MM.1S (cell line): ENCODE data around the gene ERC2.

Source experiments
- DNase-seq: peaks from one replicate; pipeline ENCODE4 v3.0.0-alpha.2; 2015
- H2AFZ ChIP-seq: fragments of 300-600 bp; sonication (generic); 2 replicates; pipeline ENCODE4 v1.6.0; 2016; ENCODE audit warnings: antibody characterized with exemption, low read length
- H3F3A ChIP-seq: fragments of 300-600 bp; sonication (generic); 2 replicates; pipeline ENCODE4 v1.6.1; 2016; ENCODE audit warnings: mild to moderate bottlenecking, antibody characterized with exemption, low read length, moderate library complexity, mixed read lengths; ENCODE audit not compliant: insufficient read depth
- H3K27ac ChIP-seq: fragments of 300-600 bp; sonication (generic); 2 replicates; pipeline ENCODE4 v1.5.1; 2016; ENCODE audit warnings: mild to moderate bottlenecking, low read length
- H3K27me3 ChIP-seq: fragments of 300-600 bp; sonication (generic); replicated peaks from 2 replicates; pipeline ENCODE4 v1.6.0; 2016; ENCODE audit warnings: low read length; ENCODE audit not compliant: insufficient read depth
- H3K36me3 ChIP-seq: fragments of 300-600 bp; sonication (generic); replicated peaks from 2 replicates; pipeline ENCODE4 v1.6.1; 2016; ENCODE audit warnings: mild to moderate bottlenecking, low read length, mixed read lengths; ENCODE audit not compliant: insufficient read depth
- H3K4me1 ChIP-seq: fragments of 300-600 bp; sonication (generic); 2 replicates; pipeline ENCODE4 v1.6.1; 2016; ENCODE audit warnings: low read length, mixed read lengths
- H3K4me2 ChIP-seq: fragments of 300-600 bp; sonication (generic); 2 replicates; pipeline ENCODE4 v1.6.0; 2016; ENCODE audit warnings: low read depth, low read length
- H3K4me3 ChIP-seq: fragments of 300-600 bp; sonication (generic); 2 replicates; pipeline ENCODE4 v1.5.1; 2016; ENCODE audit warnings: low read length, mixed read lengths
- H3K79me2 ChIP-seq: fragments of 300-600 bp; sonication (generic); 2 replicates; pipeline ENCODE4 v1.6.1; 2016; ENCODE audit warnings: mixed run types, low read length, mixed read lengths
- H3K9ac ChIP-seq: fragments of 300-600 bp; sonication (generic); 2 replicates; pipeline ENCODE4 v1.6.1; 2016; ENCODE audit warnings: low read length, mixed read lengths
- H3K9me2 ChIP-seq: fragments of 300-600 bp; sonication (generic); replicated peaks from 2 replicates; pipeline ENCODE4 v1.6.1; 2016; ENCODE audit warnings: mild to moderate bottlenecking, low read length, mixed read lengths; ENCODE audit not compliant: insufficient read depth
- H3K9me3 ChIP-seq: fragments of 300-600 bp; sonication (generic); replicated peaks from 2 replicates; pipeline ENCODE4 v1.6.1; 2016; ENCODE audit warnings: mild to moderate bottlenecking, low read length, mixed read lengths; ENCODE audit not compliant: insufficient read depth
- H4K20me1 ChIP-seq: fragments of 300-600 bp; sonication (generic); 2 replicates; pipeline ENCODE4 v1.6.1; 2016; ENCODE audit warnings: mild to moderate bottlenecking, low read length, moderate library complexity, mixed read lengths; ENCODE audit not compliant: insufficient read depth
- EZH2 ChIP-seq: fragments of 300-600 bp; sonication (generic); optimal IDR thresholded peaks from 2 replicates; pipeline ENCODE3; 2017; ENCODE audit warnings: low read depth, mild to moderate bottlenecking, antibody characterized with exemption, low read length, mixed read lengths
- EZH2phosphoT487 ChIP-seq: fragments of 300-600 bp; sonication (generic); IDR thresholded peaks from 2 replicates; pipeline ENCODE4 v1.6.1; 2018; ENCODE audit warnings: antibody characterized with exemption, low read length
- TF ChIP-seq, protein P1 (sequence below): fragments of 300-600 bp; sonication (generic); IDR thresholded peaks from 2 replicates; pipeline ENCODE4 v1.5.1; 2016; ENCODE audit warnings: antibody characterized with exemption, low read length, mixed read lengths

The ERC2 gene

DNA sequence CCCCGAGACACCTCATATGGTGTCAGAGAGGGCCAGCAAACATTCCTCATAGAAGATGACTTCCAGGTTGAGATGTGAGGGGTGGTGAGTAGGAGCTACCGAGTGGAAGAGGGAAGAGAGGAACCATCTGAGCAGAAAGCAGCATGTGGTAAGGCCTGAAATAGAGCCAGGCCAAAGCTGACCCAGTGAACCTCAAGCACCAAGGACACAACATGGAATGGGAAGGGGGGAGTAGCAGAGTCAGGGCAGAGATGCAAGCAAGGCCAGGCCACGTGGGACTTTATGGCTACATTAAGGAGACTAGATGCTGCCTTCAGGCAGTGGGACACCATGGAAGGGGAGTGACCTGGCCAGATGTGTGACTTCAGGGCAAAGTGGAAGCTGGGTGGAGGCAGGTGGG, 942.8 kb downstream of the ERC2 start:
- no peak overlapping the region for H3K4me3 ChIP-seq
- no peaks in the 10 kb centered on the region for H3K27me3 ChIP-seq
- H3K36me3 ChIP-seq, result no peaks in the 10 kb centered on the region
- H2AFZ ChIP-seq, result no peak overlapping the region
- H3K4me1 ChIP-seq, result no peaks in the 10 kb centered on the region
- H3K9ac ChIP-seq, result no peak overlapping the region
- no peaks in the 10 kb centered on the region for H3K9me3 ChIP-seq
- no peak overlapping the region for H3K4me2 ChIP-seq
- no peaks in the 10 kb centered on the region for H4K20me1 ChIP-seq
- no peak for DNase-seq
- TF ChIP-seq, protein P1, sequence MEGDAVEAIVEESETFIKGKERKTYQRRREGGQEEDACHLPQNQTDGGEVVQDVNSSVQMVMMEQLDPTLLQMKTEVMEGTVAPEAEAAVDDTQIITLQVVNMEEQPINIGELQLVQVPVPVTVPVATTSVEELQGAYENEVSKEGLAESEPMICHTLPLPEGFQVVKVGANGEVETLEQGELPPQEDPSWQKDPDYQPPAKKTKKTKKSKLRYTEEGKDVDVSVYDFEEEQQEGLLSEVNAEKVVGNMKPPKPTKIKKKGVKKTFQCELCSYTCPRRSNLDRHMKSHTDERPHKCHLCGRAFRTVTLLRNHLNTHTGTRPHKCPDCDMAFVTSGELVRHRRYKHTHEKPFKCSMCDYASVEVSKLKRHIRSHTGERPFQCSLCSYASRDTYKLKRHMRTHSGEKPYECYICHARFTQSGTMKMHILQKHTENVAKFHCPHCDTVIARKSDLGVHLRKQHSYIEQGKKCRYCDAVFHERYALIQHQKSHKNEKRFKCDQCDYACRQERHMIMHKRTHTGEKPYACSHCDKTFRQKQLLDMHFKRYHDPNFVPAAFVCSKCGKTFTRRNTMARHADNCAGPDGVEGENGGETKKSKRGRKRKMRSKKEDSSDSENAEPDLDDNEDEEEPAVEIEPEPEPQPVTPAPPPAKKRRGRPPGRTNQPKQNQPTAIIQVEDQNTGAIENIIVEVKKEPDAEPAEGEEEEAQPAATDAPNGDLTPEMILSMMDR, result no peak
- no peak for TF ChIP-seq EZH2phosphoT487
- TF ChIP-seq EZH2, result no peak
- no peaks in the 10 kb centered on the region for H3K79me2 ChIP-seq
- no peaks in the 10 kb centered on the region for H3K9me2 ChIP-seq
- no peak overlapping the region for H3K27ac ChIP-seq
- no peaks in the 10 kb centered on the region for H3F3A ChIP-seq

DNA sequence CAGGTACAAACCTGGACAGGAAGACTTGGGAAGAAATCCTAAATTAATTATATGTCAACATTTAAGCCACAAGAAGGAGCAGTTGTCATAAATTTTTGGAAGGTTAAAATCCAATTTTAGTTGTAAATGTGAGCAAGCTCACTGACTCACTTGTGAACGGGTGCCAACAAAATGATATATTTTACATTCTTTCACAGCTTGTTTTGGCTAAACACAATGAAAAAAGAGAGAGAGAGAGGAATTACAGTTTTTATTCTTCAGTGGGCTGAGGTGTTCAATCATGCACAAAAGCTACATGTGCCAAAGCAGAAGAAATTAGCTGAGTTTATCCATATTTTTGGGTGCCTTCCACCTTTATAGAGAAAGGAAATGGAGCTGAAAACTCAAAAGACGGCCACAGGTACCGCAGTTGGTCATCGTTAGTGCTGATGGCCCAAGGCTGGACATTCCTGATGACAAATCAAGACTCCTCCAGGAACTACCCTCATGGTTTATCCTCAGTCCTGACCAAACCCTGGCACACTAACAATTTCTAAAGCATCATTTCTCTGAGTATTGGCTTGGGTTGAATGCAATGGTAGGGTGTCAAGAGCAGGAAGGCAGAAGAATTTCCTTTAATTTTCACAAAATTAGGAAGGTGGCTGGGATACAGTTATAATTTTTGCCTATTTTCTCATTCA, 943.6 kb downstream of the ERC2 start:
- Histone ChIP-seq H3K79me2 (no peaks in the 10 kb centered on the region), H3K9me2 (no peaks in the 10 kb centered on the region), H2AFZ (no peak overlapping the region), H3K4me1 (no peaks in the 10 kb centered on the region), H3F3A (no peaks in the 10 kb centered on the region), H3K27ac (no peak overlapping the region), H3K9me3 (no peaks in the 10 kb centered on the region), H3K4me2 (no peak overlapping the region), H3K27me3 (no peaks in the 10 kb centered on the region), H4K20me1 (no peaks in the 10 kb centered on the region), H3K9ac (no peak overlapping the region), H3K36me3 (no peaks in the 10 kb centered on the region), H3K4me3 (no peak overlapping the region)
- DNase-seq, result no peak
- TF ChIP-seq, protein P1, result no peak
- TF ChIP-seq EZH2phosphoT487 (no peak), EZH2 (no peak)

- H3K79me2 ChIP-seq, result no peaks in the 10 kb centered on the region
- no peaks in the 10 kb centered on the region for H3F3A ChIP-seq
- H3K4me3 ChIP-seq, result no peak overlapping the region
- no peaks in the 10 kb centered on the region for H3K36me3 ChIP-seq
- H3K4me1 ChIP-seq, result no peaks in the 10 kb centered on the region
- no peak overlapping the region for H2AFZ ChIP-seq
- no peaks in the 10 kb centered on the region for H3K9me2 ChIP-seq
- TF ChIP-seq EZH2phosphoT487, result no peak
- TF ChIP-seq, protein P1, result no peak
- TF ChIP-seq EZH2, result no peak
- no peaks in the 10 kb centered on the region for H4K20me1 ChIP-seq
- H3K9ac ChIP-seq, result no peak overlapping the region
- DNase-seq, result no peak
- no peak overlapping the region for H3K27ac ChIP-seq
- no peaks in the 10 kb centered on the region for H3K9me3 ChIP-seq
- H3K27me3 ChIP-seq, result no peaks in the 10 kb centered on the region
- H3K4me2 ChIP-seq, result no peak overlapping the region
Measured at GRCh38 chr3:55523471-55523870, 944.8 kb downstream of the ERC2 start.
